ENCODE results near the gene SRBD1.

The SRBD1 gene

DNA sequence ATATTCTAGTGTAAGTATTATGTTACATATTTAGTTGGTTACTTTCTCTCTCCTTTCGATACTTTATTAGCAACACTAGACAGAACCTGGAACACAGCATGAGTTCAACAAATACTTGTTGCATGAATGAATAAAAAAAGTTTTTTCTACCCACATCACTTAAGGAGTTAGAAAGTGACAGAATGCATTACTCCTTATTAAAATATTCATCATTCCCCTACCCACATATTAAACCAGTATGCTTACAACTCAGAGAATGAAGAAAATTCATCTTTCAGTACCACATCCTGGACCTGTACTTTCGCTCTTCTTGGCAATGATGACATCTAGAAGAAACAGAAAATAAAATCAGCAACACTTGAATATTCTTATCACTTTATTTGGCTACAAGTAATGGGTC, 6.0 kb downstream of the SRBD1 start:
- no peak overlapping the region for H3K4me3 ChIP-seq (ENCODE audit: low read depth, low read length)
- no peak for DNase-seq (ENCODE audit: low read depth, low spot score)
- no peak for TF ChIP-seq CTCF (IDR thresholded peaks at IDR 0.05; ENCODE audit: low read depth, low read length)
- in situ Hi-C loops (cut with HindIII; ENCODE audit: low sequenced_read_pairs), result no loop called here

DNA sequence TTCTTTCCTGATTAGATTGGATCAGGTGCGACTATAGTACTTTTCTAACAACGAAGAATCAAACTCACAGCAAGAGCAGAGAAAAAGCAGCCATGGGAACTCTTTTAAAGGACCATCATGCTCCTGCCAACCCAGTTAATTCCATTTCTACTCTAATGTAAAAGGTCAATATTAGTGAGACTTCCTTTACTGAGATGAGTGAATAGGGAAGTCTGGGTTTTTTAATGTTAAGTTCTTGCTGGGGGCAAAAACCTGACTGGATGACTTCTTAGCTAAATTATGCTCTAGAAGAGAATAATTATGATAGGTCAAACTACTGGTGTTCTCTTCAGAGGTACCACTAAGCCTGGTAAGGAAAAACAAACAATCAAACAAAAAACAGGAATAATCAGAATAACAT, 8.4 kb downstream of the SRBD1 start:
- no peak for TF ChIP-seq CTCF (IDR thresholded peaks at IDR 0.05; ENCODE audit: low read depth, low read length)
- DNase-seq (ENCODE audit: low read depth, low spot score), result no peak
- no peak overlapping the region for H3K4me3 ChIP-seq (ENCODE audit: low read depth, low read length)
- in situ Hi-C loops (cut with HindIII; ENCODE audit: low sequenced_read_pairs), result no loop called here

DNA sequence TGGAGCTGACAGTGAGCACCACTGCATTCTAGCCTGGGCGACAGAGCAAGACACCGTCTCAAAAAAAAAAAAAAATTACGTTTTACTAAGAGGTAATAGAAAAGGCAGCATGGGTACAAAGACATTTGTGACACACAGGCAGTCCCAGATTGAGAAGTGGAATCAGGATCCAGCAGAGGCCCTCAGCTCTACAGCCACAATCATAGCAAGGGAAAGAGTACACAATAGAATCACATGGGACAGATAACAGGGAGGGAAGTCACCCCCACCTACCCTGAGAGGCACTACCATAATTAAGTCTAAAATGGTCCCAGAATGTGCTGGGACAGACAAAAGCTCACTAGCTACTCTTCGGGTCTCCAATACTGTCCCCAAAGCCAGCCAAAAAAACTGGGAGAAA, 12.5 kb downstream of the SRBD1 start:
- no peak for TF ChIP-seq CTCF (IDR thresholded peaks at IDR 0.05; ENCODE audit: low read depth, low read length)
- H3K4me3 ChIP-seq (ENCODE audit: low read depth, low read length), result no peak overlapping the region
- DNase-seq (ENCODE audit: low read depth, low spot score), result no peak
- in situ Hi-C loops (cut with HindIII; ENCODE audit: low sequenced_read_pairs), result no loop called here

- H3K4me3 ChIP-seq (ENCODE audit: low read depth, low read length), result no peak overlapping the region
- no peak for TF ChIP-seq CTCF (IDR thresholded peaks at IDR 0.05; ENCODE audit: low read depth, low read length)
- in situ Hi-C loops (cut with HindIII; ENCODE audit: low sequenced_read_pairs), result no loop called here
- no peak for DNase-seq (ENCODE audit: low read depth, low spot score)
These were observed 14.3 kb downstream of the SRBD1 start for GRCh38 chr2:45596761-45597160.

- peak; percentile 67 for DNase-seq (ENCODE audit: low read depth, low spot score)
- no peak overlapping the region for H3K4me3 ChIP-seq (ENCODE audit: low read depth, low read length)
- in situ Hi-C loops (cut with HindIII; ENCODE audit: low sequenced_read_pairs), result no loop called here
- TF ChIP-seq CTCF (IDR thresholded peaks at IDR 0.05; ENCODE audit: low read depth, low read length), result no peak
These were observed 15.2 kb downstream of the SRBD1 start for GRCh38 chr2:45595721-45596435.

GRCh38 chr2:45591073-45591472, 20.0 kb downstream of the SRBD1 start:
- no peak for DNase-seq (ENCODE audit: low read depth, low spot score)
- in situ Hi-C loops (cut with HindIII; ENCODE audit: low sequenced_read_pairs), result no loop called here
- no peak overlapping the region for H3K4me3 ChIP-seq (ENCODE audit: low read depth, low read length)
- no peak for TF ChIP-seq CTCF (IDR thresholded peaks at IDR 0.05; ENCODE audit: low read depth, low read length)
